Endothelial cell (in vitro differentiated cells): ENCODE measurements around the gene FRS3. TPM values are rescaled to one million over a fixed set of nuclear protein-coding genes. Genes with fewer than 3 reads are reported as not detected.

ENCODE experiments used
- DNase-seq: peaks from one replicate; pipeline ENCODE4 v3.0.0; 2021; ENCODE audit warnings: low spot score
- H3K27ac Mint-ChIP-seq: one replicate; pipeline ENCODE4 v1.8.0; 2021; ENCODE audit warnings: mixed read lengths, inconsistent platforms; ENCODE audit not compliant: unreplicated experiment
- H3K27me3 Mint-ChIP-seq: one replicate; pipeline ENCODE4 v1.8.0; 2021; ENCODE audit warnings: mild to moderate bottlenecking, moderate library complexity, mixed read lengths, inconsistent platforms; ENCODE audit not compliant: unreplicated experiment
- H3K36me3 Mint-ChIP-seq: one replicate; pipeline ENCODE4 v1.8.0; 2021; ENCODE audit warnings: mild to moderate bottlenecking, low read depth, mixed read lengths, inconsistent platforms; ENCODE audit not compliant: unreplicated experiment
- H3K4me1 Mint-ChIP-seq: one replicate; pipeline ENCODE4 v1.8.0; 2021; ENCODE audit warnings: mild to moderate bottlenecking, mixed read lengths, inconsistent platforms; ENCODE audit not compliant: unreplicated experiment
- H3K4me3 Mint-ChIP-seq: one replicate; pipeline ENCODE4 v1.8.0; 2021; ENCODE audit warnings: mild to moderate bottlenecking, mixed read lengths, inconsistent platforms; ENCODE audit not compliant: unreplicated experiment
- H3K9me3 Mint-ChIP-seq: one replicate; pipeline ENCODE4 v1.8.0; 2021; ENCODE audit warnings: mixed read lengths, inconsistent platforms; ENCODE audit not compliant: unreplicated experiment
- CTCF ChIP-seq: fragments of 200-600 bp; sonication (generic); IDR thresholded peaks from one replicate; pipeline ENCODE4 v1.5.0; 2021; ENCODE audit warnings: antibody characterized with exemption; ENCODE audit not compliant: unreplicated experiment
- total RNA-seq: library from RNA; stranded (reverse); fragmentation: NEBNext Ultra II Directional; extraction: Animal tissue kit (Norgen Biotek cat#: 25700); gene quantifications from one replicate; pipeline ENCODE4 v1.2.1, GENCODE V29; 2021; ENCODE audit not compliant: unreplicated experiment

The FRS3 gene
- total RNA-seq, 1 donor from 2014 or later = 8.8 TPM

- Mint-ChIP-seq H3K4me1 (peaks cover 11% of the 10 kb centered on the region), H3K27me3 (peaks cover 8% of the 10 kb centered on the region), H3K27ac (no peak overlapping the region), H3K4me3 (no peak overlapping the region), H3K36me3 (no peaks in the 10 kb centered on the region), H3K9me3 (no peaks in the 10 kb centered on the region)
- no peak for TF ChIP-seq CTCF
- DNase-seq = no peak
Observed at GRCh38 chr6:41741625-41742490, 37.8 kb downstream of the FRS3 start.

- peaks cover 6% of the 10 kb centered on the region for H3K27me3 Mint-ChIP-seq
- no peaks in the 10 kb centered on the region for H3K9me3 Mint-ChIP-seq
- DNase-seq = no peak
- no peak overlapping the region for H3K4me3 Mint-ChIP-seq
- no peak for TF ChIP-seq CTCF
- peaks cover 20% of the 10 kb centered on the region for H3K4me1 Mint-ChIP-seq
- no peaks in the 10 kb centered on the region for H3K36me3 Mint-ChIP-seq
- H3K27ac Mint-ChIP-seq = no peak overlapping the region
Observed at GRCh38 chr6:41740366-41741162, 39.1 kb downstream of the FRS3 start.

- Mint-ChIP-seq H3K27me3 (peaks cover 6% of the 10 kb centered on the region), H3K9me3 (no peaks in the 10 kb centered on the region), H3K27ac (no peak overlapping the region), H3K4me3 (no peak overlapping the region), H3K36me3 (no peaks in the 10 kb centered on the region), H3K4me1 (peaks cover 20% of the 10 kb centered on the region)
- no peak for TF ChIP-seq CTCF
- DNase-seq = no peak
Observed at GRCh38 chr6:41739041-41739440, 40.7 kb downstream of the FRS3 start.

GRCh38 chr6:41737591-41738130 lies 42.0 kb downstream of the FRS3 start:
- peaks cover 3% of the 10 kb centered on the region for H3K27me3 Mint-ChIP-seq
- H3K9me3 Mint-ChIP-seq = no peaks in the 10 kb centered on the region
- no peak overlapping the region for H3K4me3 Mint-ChIP-seq
- no peak for DNase-seq
- peaks cover 21% of the 10 kb centered on the region for H3K4me1 Mint-ChIP-seq
- TF ChIP-seq CTCF = no peak
- H3K27ac Mint-ChIP-seq = no peak overlapping the region
- H3K36me3 Mint-ChIP-seq = no peaks in the 10 kb centered on the region
